Endothelial cell of umbilical vein (primary cell): ENCODE results near the gene SERINC2. TPM values are rescaled to one million over a fixed set of nuclear protein-coding genes. Genes with fewer than 3 reads are reported as not detected.

Source experiments
- BruUV-seq: library from RNA; stranded (reverse); fragments of 400-500 nt; replicated peaks from 2 replicates; lab custom pipeline; 2021; lab: Mats Ljungman, UMichigan
- CTCF ChIA-PET: fragments of 300-600, 350-600 bp; sonication (Branson Sonifier 250); formaldehyde crosslinking; loops from one replicate; lab custom pipeline; 2021; ENCODE audit warnings: antibody characterized with exemption, inconsistent platforms; lab: Charles Lee
- POLR2A ChIA-PET: fragments of 300-600, 350-600 bp; sonication (Branson Sonifier 250); formaldehyde crosslinking; loops from one replicate; lab custom pipeline; 2021; ENCODE audit warnings: antibody characterized with exemption, inconsistent platforms; lab: Charles Lee
- DNase-seq: peaks from one replicate; pipeline ENCODE4 v3.0.0-alpha.2; 2011; ENCODE audit warnings: low read depth, low spot score
- FAIRE-seq: peaks from 2 replicates; lab custom pipeline; 2011; peaks lifted over from hg19 to GRCh38; lab: Jason Lieb, UNC
- H2AFZ ChIP-seq: 2 replicates; pipeline ENCODE4 v1.6.0; 2012; ENCODE audit warnings: low read depth, low read length, control low read depth, inconsistent platforms
- H3K27ac ChIP-seq: 2 replicates; pipeline ENCODE4 v1.5.1; 2011; ENCODE audit warnings: low read depth, mild to moderate bottlenecking, control low read depth, low read length, moderate library complexity; ENCODE audit not compliant: insufficient read depth
- H3K27me3 ChIP-seq, 2 experiments: 2 replicates each; pipeline versions ENCODE4 v1.6.0 to v1.6.1; 2011; ENCODE audit warnings: low read length in 2 of 2, mixed read lengths in 1 of 2; ENCODE audit not compliant: control insufficient read depth in 2 of 2, insufficient read depth in 2 of 2
- H3K36me3 ChIP-seq, 2 experiments: 2 replicates in 1 of 2; 3 replicates in 1 of 2; pipeline ENCODE4 v1.5.1; 2011; ENCODE audit warnings: low read length in 2 of 2, mild to moderate bottlenecking in 1 of 2, moderate library complexity in 1 of 2; ENCODE audit not compliant: control insufficient read depth in 2 of 2, insufficient read depth in 2 of 2; ENCODE audit errors: extremely low read depth in 1 of 2
- H3K4me1 ChIP-seq: 3 replicates; pipeline ENCODE4 v1.5.1; 2011; ENCODE audit warnings: mild to moderate bottlenecking, low read length; ENCODE audit not compliant: control insufficient read depth, insufficient read depth; ENCODE audit errors: extremely low read depth
- H3K4me2 ChIP-seq: 2 replicates; pipeline ENCODE4 v1.6.1; 2011; ENCODE audit warnings: low read length, control low read depth, mixed read lengths; ENCODE audit not compliant: insufficient read depth
- H3K4me3 ChIP-seq, 3 experiments: fragments of 200-600 bp in 1 of 3; sonication (generic), shearing (Covaris generic) in 1 of 3; replicated peaks in 1 of 3; 2 replicates each; pipeline ENCODE4 v1.5.1; 2011 to 2016; ENCODE audit warnings: control low read depth in 3 of 3, low read length in 3 of 3, mild to moderate bottlenecking in 2 of 3, inconsistent platforms in 1 of 3, low read depth in 1 of 3, moderate library complexity in 1 of 3; ENCODE audit not compliant: insufficient read depth in 1 of 3
- H3K79me2 ChIP-seq: 2 replicates; pipeline ENCODE4 v1.6.0; 2012; ENCODE audit warnings: low read length, inconsistent platforms; ENCODE audit not compliant: control insufficient read depth, insufficient read depth
- H3K9ac ChIP-seq: replicated peaks from 2 replicates; pipeline ENCODE3; 2011; ENCODE audit warnings: low read length, control low read depth; ENCODE audit not compliant: insufficient read depth; ENCODE audit errors: extremely low read depth
- H3K9me1 ChIP-seq: replicated peaks from 3 replicates; pipeline ENCODE4 v1.6.0; 2011; ENCODE audit warnings: mild to moderate bottlenecking, low read length; ENCODE audit not compliant: control insufficient read depth, insufficient read depth; ENCODE audit errors: extremely low read depth
- H3K9me3 ChIP-seq: replicated peaks from 2 replicates; pipeline ENCODE4 v1.5.1; 2012; ENCODE audit warnings: low read length, inconsistent platforms; ENCODE audit not compliant: control insufficient read depth, insufficient read depth
- H4K20me1 ChIP-seq: replicated peaks from 2 replicates; pipeline ENCODE3; 2011; ENCODE audit warnings: mild to moderate bottlenecking, low read length; ENCODE audit not compliant: control insufficient read depth, insufficient read depth; ENCODE audit errors: extremely low read depth
- EZH2 ChIP-seq: IDR thresholded peaks from 2 replicates; pipeline ENCODE4 v1.6.1; 2012; ENCODE audit warnings: borderline replicate concordance, low read depth, mild to moderate bottlenecking, moderate library complexity, low read length, inconsistent platforms; ENCODE audit not compliant: severe bottlenecking
- FOS ChIP-seq: IDR thresholded peaks from 2 replicates; pipeline ENCODE4 v1.6.1; 2011; ENCODE audit warnings: mild to moderate bottlenecking, low read length, moderate library complexity, borderline replicate concordance; ENCODE audit not compliant: insufficient read depth
- GATA2 ChIP-seq: IDR thresholded peaks from 2 replicates; pipeline ENCODE4 v1.7.0; 2011; ENCODE audit warnings: low read depth, mild to moderate bottlenecking, moderate library complexity, mixed read lengths, low read length; ENCODE audit not compliant: insufficient read length, insufficient read depth
- MYC ChIP-seq: IDR thresholded peaks from one replicate; pipeline ENCODE4 v1.6.1; 2011; ENCODE audit warnings: mild to moderate bottlenecking, low read depth, low read length
- POLR2A ChIP-seq: IDR thresholded peaks from 2 replicates; pipeline ENCODE4 v1.6.1; 2012; ENCODE audit warnings: low read depth, mild to moderate bottlenecking, control low read depth, low read length
- POLR2AphosphoS5 ChIP-seq: IDR thresholded peaks from 2 replicates; pipeline ENCODE4 v1.6.1; 2012; ENCODE audit warnings: low read depth, mild to moderate bottlenecking, control low read depth, low read length, moderate library complexity; ENCODE audit not compliant: insufficient read depth
- dilution Hi-C: fragments of 300-500 bp; cut with MboI; formaldehyde crosslinking; loops from one replicate; pipeline ENCODE4 v1.15.0; 2019; ENCODE audit warnings: low sequenced_read_pairs; ENCODE audit not compliant: extremely low pct_ligation_motif_present
- intact Hi-C: fragments of 100-400 bp; cut with micrococcal nuclease; formaldehyde crosslinking; loops from one replicate; pipeline ENCODE4 v1.10.0; 2022
- polyA plus RNA-seq, 4 experiments: library from polyadenylated mRNA; depleted of rRNA in 3 of 4; stranded (reverse) in 3 of 4; unstranded in 1 of 4; fragments of >200 nt; gene quantifications; 2 replicates each; pipeline versions ENCODE4 v1.2.1 to v1.2.3, GENCODE V29; 2011 to 2012; ENCODE audit warnings: missing spikeins in 1 of 4
- total RNA-seq: library from RNA; stranded (reverse); gene quantifications from 2 replicates; pipeline ENCODE4 v1.2.3, GENCODE V29; 2021
- TF ChIP-seq, protein P1 (sequence below): IDR thresholded peaks from 2 replicates; pipeline ENCODE4 v1.6.1; 2011; ENCODE audit not compliant: insufficient read depth, insufficient read length
- TF ChIP-seq, protein P2 (sequence below), 2 donors: IDR thresholded peaks; 1 replicate in 1 of 2; 2 replicates in 1 of 2; pipeline ENCODE4 v1.5.1; 2011; ENCODE audit warnings: low read length in 2 of 2, mild to moderate bottlenecking in 2 of 2, moderate library complexity in 2 of 2, control low read depth in 1 of 2, inconsistent platforms in 1 of 2, low read depth in 1 of 2; ENCODE audit not compliant: insufficient read depth in 1 of 2; ENCODE audit errors: extremely low read depth in 1 of 2

Gene SERINC2
- total and polyA plus RNA-seq, 2 donors (not counting 3 experiments of a cell fraction or from before 2014, with no cell fraction given), result 19.4 to 34.6 TPM

DNA sequence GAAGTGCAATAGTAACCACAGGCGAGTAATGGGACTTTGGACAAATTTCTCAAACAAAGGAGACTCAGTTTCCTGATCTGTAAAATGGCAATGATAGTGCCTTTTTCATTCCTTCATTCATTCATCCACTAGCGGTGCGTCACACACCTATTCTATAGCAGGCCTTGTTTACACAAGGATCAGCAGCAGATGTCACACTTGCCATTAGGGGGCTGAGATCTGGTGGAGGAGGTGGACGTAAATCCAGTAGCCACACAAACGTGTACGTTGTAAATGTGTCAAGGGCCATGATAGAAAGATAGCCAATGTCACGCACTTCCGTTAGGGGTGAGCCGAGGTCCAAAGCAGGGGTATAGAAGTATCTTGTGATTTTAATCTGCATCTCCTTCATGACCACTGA is 34.2 kb downstream of the SERINC2 start:
- no peak overlapping the region for H3K4me2 ChIP-seq
- no peak overlapping the region for H3K4me3 ChIP-seq
- intact Hi-C loops (no loop called here), dilution Hi-C loops (no loop called here)
- H3K79me2 ChIP-seq, result no peaks in the 10 kb centered on the region
- no peak overlapping the region for H2AFZ ChIP-seq
- no peaks in the 10 kb centered on the region for H3K9me3 ChIP-seq
- H3K9me1 ChIP-seq, result no peaks in the 10 kb centered on the region
- FAIRE-seq (no peak), DNase-seq (no peak)
- no peak overlapping the region for H3K27ac ChIP-seq
- H4K20me1 ChIP-seq, result no peaks in the 10 kb centered on the region
- TF ChIP-seq GATA2 (no peak), MYC (no peak), FOS (no peak), POLR2AphosphoS5 (no peak)
- TF ChIP-seq, protein P1, sequence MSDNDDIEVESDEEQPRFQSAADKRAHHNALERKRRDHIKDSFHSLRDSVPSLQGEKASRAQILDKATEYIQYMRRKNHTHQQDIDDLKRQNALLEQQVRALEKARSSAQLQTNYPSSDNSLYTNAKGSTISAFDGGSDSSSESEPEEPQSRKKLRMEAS, result no peak
- no peaks in the 10 kb centered on the region for H3K36me3 ChIP-seq
- ChIA-PET CTCF (no interaction called here), POLR2A (no interaction called here)
- no peak overlapping the region for H3K9ac ChIP-seq
- peaks cover 6% of the 10 kb centered on the region for H3K4me1 ChIP-seq
- no TSS peak for BruUV-seq
- peaks cover 3 to 4% of the 10 kb centered on the region in 2 experiments for H3K27me3 ChIP-seq

DNA sequence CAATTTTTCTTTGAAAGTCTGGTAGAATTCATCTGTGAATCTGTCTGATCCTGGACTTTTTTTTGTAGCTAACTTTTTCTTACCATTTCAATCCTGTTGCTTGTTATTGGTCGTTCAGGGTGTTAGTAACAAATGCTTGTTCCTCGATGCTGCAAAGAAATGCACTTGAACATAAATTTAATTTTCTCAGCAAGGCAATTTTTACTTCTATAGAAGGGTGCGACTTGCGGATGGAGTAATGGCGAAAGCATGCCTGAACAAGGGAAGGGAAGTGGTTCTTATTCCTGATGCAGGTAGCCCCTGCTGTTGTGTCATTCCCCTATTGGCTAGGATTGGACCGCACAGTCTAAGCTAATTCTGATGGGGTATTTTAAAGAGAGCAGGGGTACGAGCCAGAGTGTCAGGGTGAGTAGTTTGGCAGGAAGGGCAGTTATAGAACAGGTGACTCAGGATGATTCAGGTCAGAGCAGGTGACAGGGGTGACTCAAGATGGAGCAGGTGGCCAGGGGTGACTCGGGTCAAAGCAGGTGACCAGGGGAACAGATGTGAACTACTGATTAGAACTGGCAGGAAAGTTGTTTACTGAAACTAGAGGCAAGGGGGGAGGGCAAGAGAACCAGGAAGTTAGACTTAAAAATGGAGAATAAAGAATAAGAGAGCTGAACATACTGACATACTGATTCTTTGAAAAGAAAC is 40.5 kb downstream of the SERINC2 start:
- Histone ChIP-seq H3K27me3 (peaks cover 6 to 7% of the 10 kb centered on the region in 2 experiments), H3K4me2 (no peak overlapping the region), H3K9ac (no peak overlapping the region), H3K27ac (no peak overlapping the region), H3K4me1 (no peaks in the 10 kb centered on the region), H3K36me3 (no peaks in the 10 kb centered on the region), H4K20me1 (no peaks in the 10 kb centered on the region), H3K9me1 (no peaks in the 10 kb centered on the region), H3K9me3 (peaks cover 3% of the 10 kb centered on the region), H2AFZ (no peak overlapping the region), H3K4me3 (no peak overlapping the region), H3K79me2 (no peaks in the 10 kb centered on the region)
- TF ChIP-seq POLR2A (no peak), POLR2AphosphoS5 (no peak), GATA2 (no peak), MYC (no peak), EZH2 (no peak)
- TF ChIP-seq, protein P1, result no peak
- TF ChIP-seq, protein P2, sequence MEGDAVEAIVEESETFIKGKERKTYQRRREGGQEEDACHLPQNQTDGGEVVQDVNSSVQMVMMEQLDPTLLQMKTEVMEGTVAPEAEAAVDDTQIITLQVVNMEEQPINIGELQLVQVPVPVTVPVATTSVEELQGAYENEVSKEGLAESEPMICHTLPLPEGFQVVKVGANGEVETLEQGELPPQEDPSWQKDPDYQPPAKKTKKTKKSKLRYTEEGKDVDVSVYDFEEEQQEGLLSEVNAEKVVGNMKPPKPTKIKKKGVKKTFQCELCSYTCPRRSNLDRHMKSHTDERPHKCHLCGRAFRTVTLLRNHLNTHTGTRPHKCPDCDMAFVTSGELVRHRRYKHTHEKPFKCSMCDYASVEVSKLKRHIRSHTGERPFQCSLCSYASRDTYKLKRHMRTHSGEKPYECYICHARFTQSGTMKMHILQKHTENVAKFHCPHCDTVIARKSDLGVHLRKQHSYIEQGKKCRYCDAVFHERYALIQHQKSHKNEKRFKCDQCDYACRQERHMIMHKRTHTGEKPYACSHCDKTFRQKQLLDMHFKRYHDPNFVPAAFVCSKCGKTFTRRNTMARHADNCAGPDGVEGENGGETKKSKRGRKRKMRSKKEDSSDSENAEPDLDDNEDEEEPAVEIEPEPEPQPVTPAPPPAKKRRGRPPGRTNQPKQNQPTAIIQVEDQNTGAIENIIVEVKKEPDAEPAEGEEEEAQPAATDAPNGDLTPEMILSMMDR (IDR thresholded peaks at IDR 0.05; ENCODE audit: extremely low read depth in 1 of 2, insufficient read depth in 1 of 2, low read depth in 1 of 2, low read length in 2 of 2), result no peak
- ChIA-PET POLR2A (no interaction called here), CTCF (no interaction called here)
- FAIRE-seq (no peak), DNase-seq (no peak)
- intact Hi-C loops (no loop called here), dilution Hi-C loops (no loop called here)
- BruUV-seq, result no TSS peak
